Endothelial cell of umbilical vein (primary cell): ENCODE data around the gene LRP2. TPM values are rescaled to one million over a fixed set of nuclear protein-coding genes. Genes with fewer than 3 reads are reported as not detected.

Source experiments
- BruUV-seq: library from RNA; stranded (reverse); fragments of 400-500 nt; replicated peaks from 2 replicates; lab custom pipeline; 2021; lab: Mats Ljungman, UMichigan
- CTCF ChIA-PET: fragments of 300-600, 350-600 bp; sonication (Branson Sonifier 250); formaldehyde crosslinking; loops from one replicate; lab custom pipeline; 2021; ENCODE audit warnings: antibody characterized with exemption, inconsistent platforms; lab: Charles Lee
- POLR2A ChIA-PET: fragments of 300-600, 350-600 bp; sonication (Branson Sonifier 250); formaldehyde crosslinking; loops from one replicate; lab custom pipeline; 2021; ENCODE audit warnings: antibody characterized with exemption, inconsistent platforms; lab: Charles Lee
- DNase-seq: peaks from one replicate; pipeline ENCODE4 v3.0.0-alpha.2; 2011; ENCODE audit warnings: low read depth, low spot score
- FAIRE-seq: peaks from 2 replicates; lab custom pipeline; 2011; peaks lifted over from hg19 to GRCh38; lab: Jason Lieb, UNC
- H2AFZ ChIP-seq: 2 replicates; pipeline ENCODE4 v1.6.0; 2012; ENCODE audit warnings: low read depth, low read length, control low read depth, inconsistent platforms
- H3K27ac ChIP-seq: 2 replicates; pipeline ENCODE4 v1.5.1; 2011; ENCODE audit warnings: low read depth, mild to moderate bottlenecking, control low read depth, low read length, moderate library complexity; ENCODE audit not compliant: insufficient read depth
- H3K27me3 ChIP-seq, 2 experiments: 2 replicates each; pipeline versions ENCODE4 v1.6.0 to v1.6.1; 2011; ENCODE audit warnings: low read length in 2 of 2, mixed read lengths in 1 of 2; ENCODE audit not compliant: control insufficient read depth in 2 of 2, insufficient read depth in 2 of 2
- H3K36me3 ChIP-seq, 2 experiments: 2 replicates in 1 of 2; 3 replicates in 1 of 2; pipeline ENCODE4 v1.5.1; 2011; ENCODE audit warnings: low read length in 2 of 2, mild to moderate bottlenecking in 1 of 2, moderate library complexity in 1 of 2; ENCODE audit not compliant: control insufficient read depth in 2 of 2, insufficient read depth in 2 of 2; ENCODE audit errors: extremely low read depth in 1 of 2
- H3K4me1 ChIP-seq: 3 replicates; pipeline ENCODE4 v1.5.1; 2011; ENCODE audit warnings: mild to moderate bottlenecking, low read length; ENCODE audit not compliant: control insufficient read depth, insufficient read depth; ENCODE audit errors: extremely low read depth
- H3K4me2 ChIP-seq: 2 replicates; pipeline ENCODE4 v1.6.1; 2011; ENCODE audit warnings: low read length, control low read depth, mixed read lengths; ENCODE audit not compliant: insufficient read depth
- H3K4me3 ChIP-seq, 3 experiments: fragments of 200-600 bp in 1 of 3; sonication (generic), shearing (Covaris generic) in 1 of 3; replicated peaks in 1 of 3; 2 replicates each; pipeline ENCODE4 v1.5.1; 2011 to 2016; ENCODE audit warnings: control low read depth in 3 of 3, low read length in 3 of 3, mild to moderate bottlenecking in 2 of 3, inconsistent platforms in 1 of 3, low read depth in 1 of 3, moderate library complexity in 1 of 3; ENCODE audit not compliant: insufficient read depth in 1 of 3
- H3K79me2 ChIP-seq: 2 replicates; pipeline ENCODE4 v1.6.0; 2012; ENCODE audit warnings: low read length, inconsistent platforms; ENCODE audit not compliant: control insufficient read depth, insufficient read depth
- H3K9ac ChIP-seq: replicated peaks from 2 replicates; pipeline ENCODE3; 2011; ENCODE audit warnings: low read length, control low read depth; ENCODE audit not compliant: insufficient read depth; ENCODE audit errors: extremely low read depth
- H3K9me1 ChIP-seq: replicated peaks from 3 replicates; pipeline ENCODE4 v1.6.0; 2011; ENCODE audit warnings: mild to moderate bottlenecking, low read length; ENCODE audit not compliant: control insufficient read depth, insufficient read depth; ENCODE audit errors: extremely low read depth
- H3K9me3 ChIP-seq: replicated peaks from 2 replicates; pipeline ENCODE4 v1.5.1; 2012; ENCODE audit warnings: low read length, inconsistent platforms; ENCODE audit not compliant: control insufficient read depth, insufficient read depth
- H4K20me1 ChIP-seq: replicated peaks from 2 replicates; pipeline ENCODE3; 2011; ENCODE audit warnings: mild to moderate bottlenecking, low read length; ENCODE audit not compliant: control insufficient read depth, insufficient read depth; ENCODE audit errors: extremely low read depth
- EZH2 ChIP-seq: IDR thresholded peaks from 2 replicates; pipeline ENCODE4 v1.6.1; 2012; ENCODE audit warnings: borderline replicate concordance, low read depth, mild to moderate bottlenecking, moderate library complexity, low read length, inconsistent platforms; ENCODE audit not compliant: severe bottlenecking
- FOS ChIP-seq: IDR thresholded peaks from 2 replicates; pipeline ENCODE4 v1.6.1; 2011; ENCODE audit warnings: mild to moderate bottlenecking, low read length, moderate library complexity, borderline replicate concordance; ENCODE audit not compliant: insufficient read depth
- GATA2 ChIP-seq: IDR thresholded peaks from 2 replicates; pipeline ENCODE4 v1.7.0; 2011; ENCODE audit warnings: low read depth, mild to moderate bottlenecking, moderate library complexity, mixed read lengths, low read length; ENCODE audit not compliant: insufficient read length, insufficient read depth
- JUN ChIP-seq: IDR thresholded peaks from 2 replicates; pipeline ENCODE4 v1.6.1; 2011; ENCODE audit warnings: borderline replicate concordance, low read depth; ENCODE audit not compliant: insufficient read length, insufficient read depth
- MYC ChIP-seq: IDR thresholded peaks from one replicate; pipeline ENCODE4 v1.6.1; 2011; ENCODE audit warnings: mild to moderate bottlenecking, low read depth, low read length
- POLR2A ChIP-seq: IDR thresholded peaks from 2 replicates; pipeline ENCODE4 v1.6.1; 2012; ENCODE audit warnings: low read depth, mild to moderate bottlenecking, control low read depth, low read length
- POLR2AphosphoS5 ChIP-seq: IDR thresholded peaks from 2 replicates; pipeline ENCODE4 v1.6.1; 2012; ENCODE audit warnings: low read depth, mild to moderate bottlenecking, control low read depth, low read length, moderate library complexity; ENCODE audit not compliant: insufficient read depth
- dilution Hi-C: fragments of 300-500 bp; cut with MboI; formaldehyde crosslinking; loops from one replicate; pipeline ENCODE4 v1.15.0; 2019; ENCODE audit warnings: low sequenced_read_pairs; ENCODE audit not compliant: extremely low pct_ligation_motif_present
- intact Hi-C: fragments of 100-400 bp; cut with micrococcal nuclease; formaldehyde crosslinking; loops from one replicate; pipeline ENCODE4 v1.10.0; 2022
- polyA plus RNA-seq, 4 experiments: library from polyadenylated mRNA; depleted of rRNA in 3 of 4; stranded (reverse) in 3 of 4; unstranded in 1 of 4; fragments of >200 nt; gene quantifications; 2 replicates each; pipeline versions ENCODE4 v1.2.1 to v1.2.3, GENCODE V29; 2011 to 2012; ENCODE audit warnings: missing spikeins in 1 of 4
- total RNA-seq: library from RNA; stranded (reverse); gene quantifications from 2 replicates; pipeline ENCODE4 v1.2.3, GENCODE V29; 2021
- TF ChIP-seq, protein P1 (sequence below): IDR thresholded peaks from 2 replicates; pipeline ENCODE4 v1.6.1; 2011; ENCODE audit not compliant: insufficient read depth, insufficient read length
- TF ChIP-seq, protein P2 (sequence below), 2 donors: IDR thresholded peaks; 1 replicate in 1 of 2; 2 replicates in 1 of 2; pipeline ENCODE4 v1.5.1; 2011; ENCODE audit warnings: low read length in 2 of 2, mild to moderate bottlenecking in 2 of 2, moderate library complexity in 2 of 2, control low read depth in 1 of 2, inconsistent platforms in 1 of 2, low read depth in 1 of 2; ENCODE audit not compliant: insufficient read depth in 1 of 2; ENCODE audit errors: extremely low read depth in 1 of 2

The LRP2 gene
- total and polyA plus RNA-seq, 2 donors (not counting 3 experiments of a cell fraction or from before 2014, with no cell fraction given), result not detected

DNA sequence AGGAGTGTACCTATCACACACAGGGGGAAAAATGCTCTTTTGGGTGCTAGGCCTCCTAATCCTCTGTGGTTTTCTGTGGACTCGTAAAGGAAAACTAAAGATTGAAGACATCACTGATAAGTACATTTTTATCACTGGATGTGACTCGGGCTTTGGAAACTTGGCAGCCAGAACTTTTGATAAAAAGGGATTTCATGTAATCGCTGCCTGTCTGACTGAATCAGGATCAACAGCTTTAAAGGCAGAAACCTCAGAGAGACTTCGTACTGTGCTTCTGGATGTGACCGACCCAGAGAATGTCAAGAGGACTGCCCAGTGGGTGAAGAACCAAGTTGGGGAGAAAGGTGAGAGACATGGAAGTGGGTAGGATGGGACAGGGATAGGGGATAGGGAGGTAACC is 280.8 kb downstream of the LRP2 start:
- H3K27ac ChIP-seq, result no peak overlapping the region
- DNase-seq (no peak), FAIRE-seq (no peak)
- BruUV-seq, result no TSS peak
- CTCF ChIA-PET, result no interaction called here
- no peak overlapping the region for H3K4me3 ChIP-seq
- intact Hi-C loops, result no loop called here
- H3K9me3 ChIP-seq, result no peaks in the 10 kb centered on the region
- no peaks in the 10 kb centered on the region for H3K9me1 ChIP-seq
- TF ChIP-seq EZH2 (no peak), FOS (no peak), POLR2A (no peak), MYC (no peak), GATA2 (no peak), JUN (no peak), POLR2AphosphoS5 (no peak)
- TF ChIP-seq, protein P1, sequence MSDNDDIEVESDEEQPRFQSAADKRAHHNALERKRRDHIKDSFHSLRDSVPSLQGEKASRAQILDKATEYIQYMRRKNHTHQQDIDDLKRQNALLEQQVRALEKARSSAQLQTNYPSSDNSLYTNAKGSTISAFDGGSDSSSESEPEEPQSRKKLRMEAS, result no peak
- TF ChIP-seq, protein P2, sequence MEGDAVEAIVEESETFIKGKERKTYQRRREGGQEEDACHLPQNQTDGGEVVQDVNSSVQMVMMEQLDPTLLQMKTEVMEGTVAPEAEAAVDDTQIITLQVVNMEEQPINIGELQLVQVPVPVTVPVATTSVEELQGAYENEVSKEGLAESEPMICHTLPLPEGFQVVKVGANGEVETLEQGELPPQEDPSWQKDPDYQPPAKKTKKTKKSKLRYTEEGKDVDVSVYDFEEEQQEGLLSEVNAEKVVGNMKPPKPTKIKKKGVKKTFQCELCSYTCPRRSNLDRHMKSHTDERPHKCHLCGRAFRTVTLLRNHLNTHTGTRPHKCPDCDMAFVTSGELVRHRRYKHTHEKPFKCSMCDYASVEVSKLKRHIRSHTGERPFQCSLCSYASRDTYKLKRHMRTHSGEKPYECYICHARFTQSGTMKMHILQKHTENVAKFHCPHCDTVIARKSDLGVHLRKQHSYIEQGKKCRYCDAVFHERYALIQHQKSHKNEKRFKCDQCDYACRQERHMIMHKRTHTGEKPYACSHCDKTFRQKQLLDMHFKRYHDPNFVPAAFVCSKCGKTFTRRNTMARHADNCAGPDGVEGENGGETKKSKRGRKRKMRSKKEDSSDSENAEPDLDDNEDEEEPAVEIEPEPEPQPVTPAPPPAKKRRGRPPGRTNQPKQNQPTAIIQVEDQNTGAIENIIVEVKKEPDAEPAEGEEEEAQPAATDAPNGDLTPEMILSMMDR (IDR thresholded peaks at IDR 0.05; ENCODE audit: extremely low read depth in 1 of 2, insufficient read depth in 1 of 2, low read depth in 1 of 2, low read length in 2 of 2), result no peak
- no peaks in the 10 kb centered on the region for H3K4me1 ChIP-seq
- no peaks in the 10 kb centered on the region for H3K79me2 ChIP-seq
- H3K4me2 ChIP-seq, result no peak overlapping the region
- POLR2A ChIA-PET, result no interaction called here
- no peaks in the 10 kb centered on the region for H4K20me1 ChIP-seq
- no peak overlapping the region for H2AFZ ChIP-seq
- H3K9ac ChIP-seq, result no peak overlapping the region
- H3K36me3 ChIP-seq, result no peaks in the 10 kb centered on the region
- dilution Hi-C loops, result no loop called here
- H3K27me3 ChIP-seq, result no peaks in the 10 kb centered on the region
